Inferior parietal cortex (tissue), 1 donor: ENCODE results near the gene NEDD1.

Experiments used
- DNase-seq: peaks from one replicate; pipeline ENCODE4 v3.0.0-alpha.2; 2016; ENCODE audit errors: extremely low spot score

Gene NEDD1

GRCh38 chr12:96906849-96907670 lies at the start of gene NEDD1:
Gene NEDD1, plus strand, starts transcription at chr12:96907257. Its CDS starts 2,503 bp downstream, at chr12:96909760.
- DNase-seq, result peak; percentile 81

GRCh38 chr12:96858162-96858561 lies 48.9 kb upstream of the NEDD1 start:
- no peak for DNase-seq

- DNase-seq, result no peak
Measured at GRCh38 chr12:96861656-96862055, 45.4 kb upstream of the NEDD1 start.

GRCh38 chr12:96862326-96862725 lies 44.7 kb upstream of the NEDD1 start:
- no peak for DNase-seq

- DNase-seq, result no peak
Measured at GRCh38 chr12:96864335-96864734, 42.7 kb upstream of the NEDD1 start.

GRCh38 chr12:96866801-96867590 lies 40.1 kb upstream of the NEDD1 start:
- DNase-seq, result no peak

- no peak for DNase-seq
Measured at GRCh38 chr12:96870946-96871345, 36.1 kb upstream of the NEDD1 start.

- DNase-seq, result no peak
Measured at GRCh38 chr12:96872961-96873360, 34.1 kb upstream of the NEDD1 start.

- DNase-seq, result no peak
Measured at GRCh38 chr12:96874211-96874610, 32.8 kb upstream of the NEDD1 start.

GRCh38 chr12:96876966-96877365 lies 30.1 kb upstream of the NEDD1 start:
- DNase-seq, result no peak

GRCh38 chr12:96878704-96879103 lies 28.4 kb upstream of the NEDD1 start:
- DNase-seq, result no peak

GRCh38 chr12:96879301-96879700 lies 27.8 kb upstream of the NEDD1 start:
- DNase-seq, result no peak

- DNase-seq, result no peak
Measured at GRCh38 chr12:96880220-96880619, 26.8 kb upstream of the NEDD1 start.

- no peak for DNase-seq
Measured at GRCh38 chr12:96881608-96882007, 25.4 kb upstream of the NEDD1 start.

- DNase-seq, result no peak
Measured at GRCh38 chr12:96882862-96883261, 24.2 kb upstream of the NEDD1 start.

- no peak for DNase-seq
Measured at GRCh38 chr12:96883571-96883970, 23.5 kb upstream of the NEDD1 start.

GRCh38 chr12:96886998-96887677 lies 19.9 kb upstream of the NEDD1 start:
- DNase-seq, result no peak

GRCh38 chr12:96889273-96889933 lies 17.7 kb upstream of the NEDD1 start:
- DNase-seq, result no peak

- DNase-seq, result no peak
Measured at GRCh38 chr12:96890331-96890730, 16.7 kb upstream of the NEDD1 start.

GRCh38 chr12:96892104-96892503 lies 15.0 kb upstream of the NEDD1 start:
- DNase-seq, result no peak

GRCh38 chr12:96897421-96897820 lies 9.6 kb upstream of the NEDD1 start:
- DNase-seq, result no peak

GRCh38 chr12:96901175-96901574 lies 5.9 kb upstream of the NEDD1 start:
- no peak for DNase-seq
